Measurements from ENCODE around the gene LARP7.
"Not testable (repeated sequence)": the region's sequence is repeated elsewhere in the genome, so short reads cannot be mapped to it uniquely, and the experiment has no call there.

LARP7 gene

GRCh38 chr4:112616984-112617383 is 20.0 kb upstream of the LARP7 start:
- H3K27ac ChIP-seq = no peak overlapping the region
- TF ChIP-seq ZFX (IDR thresholded peaks at IDR 0.05; ENCODE audit: borderline replicate concordance) (no peak), CTCF (IDR thresholded peaks at IDR 0.05) (no peak)

GRCh38 chr4:112626228-112626627 is 10.7 kb upstream of the LARP7 start:
- no peak for TF ChIP-seq CTCF (IDR thresholded peaks at IDR 0.05)
- TF ChIP-seq ZFX (IDR thresholded peaks at IDR 0.05; ENCODE audit: borderline replicate concordance) = no peak
- H3K27ac ChIP-seq = no peak overlapping the region

GRCh38 chr4:112633477-112634235 is 3.3 kb upstream of the LARP7 start:
- no peak overlapping the region for H3K27ac ChIP-seq
- TF ChIP-seq ZFX (IDR thresholded peaks at IDR 0.05; ENCODE audit: borderline replicate concordance) (no peak), CTCF (IDR thresholded peaks at IDR 0.05) (peak; percentile 66)

GRCh38 chr4:112637552-112637866 is 566 bp downstream of the LARP7 start:
- peak overlapping the region; percentile 88 for H3K27ac ChIP-seq
- TF ChIP-seq ZFX (IDR thresholded peaks at IDR 0.05; ENCODE audit: borderline replicate concordance) = no peak
- peak; percentile 46 for TF ChIP-seq CTCF (IDR thresholded peaks at IDR 0.05)

- H3K27ac ChIP-seq = no peak overlapping the region
- TF ChIP-seq ZFX (IDR thresholded peaks at IDR 0.05; ENCODE audit: borderline replicate concordance) (no peak), CTCF (IDR thresholded peaks at IDR 0.05) (no peak)
These were observed 5.6 kb downstream of the LARP7 start for GRCh38 chr4:112642526-112642925.

GRCh38 chr4:112644595-112645535 is 7.9 kb downstream of the LARP7 start:
- H3K27ac ChIP-seq = not testable (repeated sequence)

GRCh38 chr4:112645541-112646329 is 8.8 kb downstream of the LARP7 start:
- H3K27ac ChIP-seq = no peak overlapping the region
- TF ChIP-seq CTCF (IDR thresholded peaks at IDR 0.05) = no peak
- TF ChIP-seq ZFX (IDR thresholded peaks at IDR 0.05; ENCODE audit: borderline replicate concordance) = no peak
